ENCODE results near the gene UBAP1L. TPM values are rescaled to one million over a fixed set of nuclear protein-coding genes. Genes with fewer than 3 reads are reported as not detected.

The UBAP1L gene
- total RNA-seq, 1 donor from 2014 or later: 4.9 TPM

GRCh38 chr15:65087411-65087810 lies 27.6 kb downstream of the UBAP1L start:
- ATAC-seq: peak; percentile 42
- H3K4me1 ChIP-seq: peaks cover 58% of the 10 kb centered on the region
- no peak for TF ChIP-seq CTCF (IDR thresholded peaks at IDR 0.05)
- no peaks in the 10 kb centered on the region for H3K36me3 ChIP-seq
- intact Hi-C loops (cut with DNase I): no loop called here
- no peaks in the 10 kb centered on the region for H3K9me3 ChIP-seq
- H3K27ac ChIP-seq: peak overlapping the region; percentile 86
- H3K27me3 ChIP-seq: no peaks in the 10 kb centered on the region
- H3K4me3 ChIP-seq: no peak overlapping the region
- DNase-seq: no peak

- ATAC-seq (no peak), DNase-seq (peak; percentile 51)
- intact Hi-C loops (cut with DNase I): no loop called here
- Histone ChIP-seq H3K36me3 (no peaks in the 10 kb centered on the region), H3K27me3 (no peaks in the 10 kb centered on the region), H3K9me3 (no peaks in the 10 kb centered on the region), H3K4me1 (peaks cover 66% of the 10 kb centered on the region), H3K4me3 (no peak overlapping the region), H3K27ac (peak overlapping the region; percentile 86)
- no peak for TF ChIP-seq CTCF (IDR thresholded peaks at IDR 0.05)
Observed at GRCh38 chr15:65086680-65087111, 28.3 kb downstream of the UBAP1L start.

GRCh38 chr15:65085990-65086679 lies 28.9 kb downstream of the UBAP1L start:
- no peaks in the 10 kb centered on the region for H3K36me3 ChIP-seq
- no peaks in the 10 kb centered on the region for H3K27me3 ChIP-seq
- no peak for DNase-seq
- intact Hi-C loops (cut with DNase I): no loop called here
- no peak overlapping the region for H3K4me3 ChIP-seq
- H3K4me1 ChIP-seq: peaks cover 71% of the 10 kb centered on the region
- H3K27ac ChIP-seq: peak overlapping the region; percentile 86
- no peak for ATAC-seq
- TF ChIP-seq CTCF (IDR thresholded peaks at IDR 0.05): peak; percentile 33
- no peaks in the 10 kb centered on the region for H3K9me3 ChIP-seq

GRCh38 chr15:65085207-65085753 lies 29.7 kb downstream of the UBAP1L start:
- Histone ChIP-seq H3K27me3 (no peaks in the 10 kb centered on the region), H3K36me3 (no peaks in the 10 kb centered on the region), H3K9me3 (no peaks in the 10 kb centered on the region), H3K4me1 (peaks cover 77% of the 10 kb centered on the region), H3K4me3 (no peak overlapping the region), H3K27ac (peak overlapping the region; percentile 86)
- peak; percentile 68 for DNase-seq
- intact Hi-C loops (cut with DNase I): no loop called here
- ATAC-seq: peak; percentile 7
- no peak for TF ChIP-seq CTCF (IDR thresholded peaks at IDR 0.05)

GRCh38 chr15:65084500-65085206 lies 30.3 kb downstream of the UBAP1L start:
- no peak for TF ChIP-seq CTCF (IDR thresholded peaks at IDR 0.05)
- DNase-seq (peak; percentile 38), ATAC-seq (no peak)
- Histone ChIP-seq H3K27me3 (no peaks in the 10 kb centered on the region), H3K36me3 (no peaks in the 10 kb centered on the region), H3K9me3 (no peaks in the 10 kb centered on the region), H3K4me3 (no peak overlapping the region), H3K27ac (peak overlapping the region; percentile 86), H3K4me1 (peaks cover 77% of the 10 kb centered on the region)
- intact Hi-C loops (cut with DNase I): no loop called here

Measured in upper lobe of right lung (tissue), 1 donor.